GM21515 (cell line): ENCODE results near the gene PDCD2L.
"Not testable (repeated sequence)": the region's sequence is repeated elsewhere in the genome, so short reads cannot be mapped to it uniquely, and the experiment has no call there.

Experiments
- ATAC-seq: cut with Tn5 transposase; IDR thresholded peaks from one replicate; pipeline ENCODE4 v1.9.1; 2021; ENCODE audit not compliant: unreplicated experiment

The PDCD2L gene

DNA sequence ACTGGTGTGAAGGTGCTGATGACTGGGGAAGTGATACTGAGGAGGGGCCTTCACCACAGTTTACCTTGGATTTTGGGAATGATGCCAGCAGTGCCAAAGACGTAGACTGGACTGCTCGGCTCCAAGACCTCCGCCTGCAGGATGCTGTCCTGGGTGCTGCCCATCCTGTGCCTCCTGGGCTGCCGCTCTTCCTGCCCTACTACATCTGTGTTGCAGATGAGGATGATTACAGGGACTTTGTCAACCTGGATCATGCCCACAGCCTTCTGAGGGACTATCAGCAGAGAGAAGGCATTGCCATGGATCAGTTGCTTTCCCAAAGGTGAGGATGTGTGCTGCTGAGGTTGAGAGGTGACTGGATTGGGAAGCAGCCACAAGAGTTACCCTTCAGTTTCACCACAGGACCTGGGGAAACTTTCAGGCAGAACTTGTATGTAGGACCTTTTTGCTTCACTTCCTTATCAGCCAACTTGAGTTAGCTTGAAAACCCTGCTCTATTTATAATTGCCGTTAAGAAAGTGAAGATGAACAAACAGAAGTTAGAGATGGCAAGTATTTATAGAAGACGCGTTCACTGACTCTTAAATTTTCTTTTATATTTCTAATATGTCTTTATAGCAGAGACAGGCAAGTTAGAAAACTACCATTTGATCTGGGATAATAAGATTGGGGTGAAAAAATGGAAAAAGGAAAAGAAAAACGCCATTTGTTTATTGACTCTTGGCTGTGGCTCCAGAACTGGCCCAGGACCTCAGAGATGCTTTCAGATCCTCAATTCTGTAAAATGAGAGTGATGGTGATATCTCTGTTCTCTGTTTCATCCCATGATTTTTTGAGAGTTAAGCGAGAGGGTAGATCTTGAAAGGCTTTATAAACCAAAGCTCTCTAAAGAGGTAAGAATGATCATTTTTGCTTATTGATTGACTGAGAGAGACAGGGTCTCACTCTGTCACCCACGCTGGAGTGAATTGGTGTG lies 5.3 kb downstream of the PDCD2L start:
- ATAC-seq: peak; percentile 53

- no peak for ATAC-seq
Measured at GRCh38 chr19:34411216-34411615, 7.0 kb downstream of the PDCD2L start.

- ATAC-seq: no peak
Measured at GRCh38 chr19:34416021-34416545, 11.9 kb downstream of the PDCD2L start.

DNA sequence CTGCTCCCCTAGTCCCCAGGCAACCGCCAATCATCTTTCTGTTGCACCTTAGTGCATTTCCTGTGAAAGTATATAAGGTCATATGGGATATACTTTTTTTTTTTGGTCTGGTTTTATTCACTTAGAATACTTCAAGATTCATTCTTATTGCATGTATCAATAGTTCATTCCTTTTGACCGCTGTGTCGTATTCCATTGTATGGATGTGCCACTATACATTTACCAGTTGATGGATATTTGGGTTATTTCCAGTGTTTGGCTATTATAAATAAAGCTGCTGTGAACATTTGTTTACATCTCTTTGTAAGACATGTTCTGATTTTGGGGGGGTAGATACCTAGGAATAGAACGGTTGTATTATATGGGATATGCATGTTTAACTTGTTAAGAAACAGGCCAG lies 14.1 kb downstream of the PDCD2L start:
- ATAC-seq: no peak

- no peak for ATAC-seq
Measured at GRCh38 chr19:34426096-34426661, 22.0 kb downstream of the PDCD2L start.

DNA sequence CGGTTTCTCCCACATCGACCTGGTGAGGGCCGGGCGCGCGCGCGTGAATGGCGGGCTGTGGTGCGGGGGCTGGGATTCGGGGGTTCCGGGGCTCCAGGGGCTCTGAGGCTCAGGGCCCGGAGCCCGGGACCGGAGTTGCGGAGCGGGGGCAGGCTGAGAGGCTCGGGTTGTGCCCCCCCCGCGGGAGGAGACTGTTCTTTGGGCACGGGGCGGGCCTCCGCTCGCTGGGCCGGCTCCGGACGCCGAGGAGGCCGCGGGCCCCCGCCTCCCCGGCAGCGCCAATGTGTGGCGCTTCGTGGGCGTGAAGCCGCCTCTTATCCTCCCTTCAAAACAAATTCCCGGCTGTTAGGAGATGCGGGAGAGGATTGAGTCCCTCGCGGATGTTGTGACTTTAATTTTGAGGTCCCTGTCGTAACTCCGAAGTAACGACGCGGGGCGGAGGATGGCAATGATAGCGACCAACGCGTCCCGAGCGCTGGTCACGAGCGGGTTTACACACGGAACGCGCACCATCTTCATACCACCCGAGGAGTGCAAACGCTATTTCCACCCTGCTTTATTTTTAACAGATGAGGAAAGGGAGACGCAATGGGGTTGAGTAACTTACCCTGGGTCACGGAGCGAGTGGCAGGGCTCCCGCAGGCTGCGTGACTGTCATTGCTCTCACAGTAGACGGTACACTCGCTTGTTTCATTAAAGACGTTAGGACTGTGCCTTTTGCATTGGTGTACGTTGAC lies 24.5 kb downstream of the PDCD2L start:
- ATAC-seq: peak; percentile 39

GRCh38 chr19:34429553-34429952 lies 25.4 kb downstream of the PDCD2L start:
- ATAC-seq: no peak

DNA sequence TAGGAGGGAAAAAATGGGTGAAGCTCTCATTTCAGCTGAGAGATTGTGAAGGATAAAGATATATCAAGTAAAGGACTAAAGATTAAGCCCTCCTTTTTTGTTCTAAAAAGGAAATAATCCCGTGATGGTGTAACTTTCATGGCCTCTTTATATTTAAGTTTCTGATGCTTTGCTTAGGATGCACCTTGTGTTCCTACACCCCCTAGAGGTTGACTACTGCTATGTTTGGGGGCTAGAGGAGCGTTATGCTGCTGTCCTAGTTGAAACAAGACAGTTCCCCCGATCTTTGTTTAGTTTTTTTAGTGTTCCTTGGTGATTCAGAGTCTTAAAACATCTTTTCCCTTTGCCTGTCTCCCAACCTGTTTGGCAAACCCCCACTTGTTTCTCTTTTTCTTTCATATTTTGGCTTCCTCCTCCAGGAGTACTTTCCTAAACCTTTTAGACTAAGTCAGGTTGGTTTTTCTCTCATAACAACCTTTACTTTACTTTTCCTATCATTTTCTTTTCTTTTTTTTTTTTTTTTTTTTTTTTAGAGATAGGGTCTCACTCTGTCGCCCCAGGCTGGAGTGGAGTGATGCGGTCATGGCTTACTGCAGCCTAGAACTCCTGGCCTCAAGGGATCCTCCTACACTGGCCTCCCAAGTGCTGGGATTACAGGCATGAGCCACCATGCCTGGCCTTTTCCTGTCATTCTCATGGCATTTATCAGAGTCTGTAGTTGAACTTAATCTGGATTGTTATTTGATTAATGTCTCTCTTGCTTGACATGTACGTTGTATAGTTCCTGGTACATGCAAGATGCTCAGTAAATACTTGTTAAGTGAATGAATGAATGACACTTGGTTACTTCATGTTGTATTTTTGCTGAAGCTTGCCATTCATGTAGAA lies 26.8 kb downstream of the PDCD2L start:
- ATAC-seq: peak; percentile 47

DNA sequence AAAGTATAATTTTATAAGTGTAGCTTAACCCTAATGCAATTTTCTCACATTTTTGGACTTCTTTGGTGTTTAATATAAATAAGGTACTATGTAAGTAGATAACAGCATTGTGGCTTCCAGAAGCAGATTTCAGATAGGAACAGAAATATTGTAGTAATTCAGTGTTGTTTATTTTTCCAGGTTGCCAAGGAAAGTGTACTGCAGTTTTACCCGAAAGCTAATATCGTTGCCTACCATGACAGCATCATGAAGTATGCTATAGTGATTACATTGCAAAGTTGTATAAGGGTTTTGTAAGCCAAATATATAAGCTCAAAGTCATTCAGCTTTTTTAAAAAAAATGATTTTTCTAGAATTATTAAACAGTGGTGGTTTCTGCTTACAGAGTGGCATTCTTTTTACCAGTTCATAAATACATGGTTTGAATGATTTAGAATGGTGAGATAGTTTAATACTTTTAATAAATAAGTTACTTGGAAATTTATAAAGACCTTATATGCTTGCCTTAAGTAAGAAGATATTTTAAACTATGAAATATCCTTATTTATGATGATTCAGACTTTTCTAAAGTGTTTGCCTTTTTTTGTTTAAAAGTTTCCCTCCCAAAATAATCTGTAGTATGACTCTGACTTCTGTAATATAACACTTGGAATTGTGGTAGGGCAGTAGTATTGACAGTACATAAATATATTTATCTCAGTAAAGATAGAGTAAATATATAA lies 27.6 kb downstream of the PDCD2L start:
- no peak for ATAC-seq

DNA sequence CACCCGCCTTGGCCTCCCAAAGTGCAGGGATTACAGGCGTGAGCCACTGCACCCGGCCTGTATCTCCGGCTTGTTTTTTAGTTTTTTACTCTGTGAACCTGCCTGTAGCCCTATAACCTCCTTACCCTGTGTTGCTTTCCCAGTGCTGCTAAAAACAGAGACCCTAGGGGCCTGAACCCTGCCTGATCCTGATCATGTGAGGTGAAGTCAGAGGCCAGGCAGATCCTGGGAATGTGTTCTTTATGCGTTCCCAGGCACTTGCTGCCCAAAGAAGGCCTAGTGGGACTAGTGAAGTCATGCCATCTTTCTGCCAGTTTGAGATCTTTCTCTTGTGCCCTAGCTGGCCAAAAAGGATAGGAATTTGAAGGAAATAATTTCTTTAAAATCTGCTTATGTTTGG lies 28.6 kb downstream of the PDCD2L start:
- no peak for ATAC-seq

DNA sequence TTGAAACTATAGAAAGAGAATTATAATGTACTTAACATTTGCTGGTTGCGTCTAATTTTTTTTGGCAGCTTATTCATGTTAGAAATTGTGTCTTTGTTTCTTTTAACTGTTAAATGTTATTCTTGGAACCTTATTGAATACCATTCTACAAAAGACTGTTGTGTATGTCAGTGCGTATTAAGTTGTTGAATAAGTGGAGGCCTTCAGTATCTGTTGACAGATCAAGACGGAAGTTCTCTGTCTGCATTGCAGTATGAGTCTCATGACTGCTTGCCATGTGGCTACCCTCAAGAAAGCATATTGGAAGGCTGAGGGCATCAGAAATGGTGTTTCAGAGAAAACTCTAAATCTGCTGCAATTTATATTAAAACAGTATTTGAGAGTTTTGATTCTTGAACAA lies 32.5 kb downstream of the PDCD2L start:
- no peak for ATAC-seq

- no peak for ATAC-seq
Measured at GRCh38 chr19:34448191-34448590, 44.0 kb downstream of the PDCD2L start.

DNA sequence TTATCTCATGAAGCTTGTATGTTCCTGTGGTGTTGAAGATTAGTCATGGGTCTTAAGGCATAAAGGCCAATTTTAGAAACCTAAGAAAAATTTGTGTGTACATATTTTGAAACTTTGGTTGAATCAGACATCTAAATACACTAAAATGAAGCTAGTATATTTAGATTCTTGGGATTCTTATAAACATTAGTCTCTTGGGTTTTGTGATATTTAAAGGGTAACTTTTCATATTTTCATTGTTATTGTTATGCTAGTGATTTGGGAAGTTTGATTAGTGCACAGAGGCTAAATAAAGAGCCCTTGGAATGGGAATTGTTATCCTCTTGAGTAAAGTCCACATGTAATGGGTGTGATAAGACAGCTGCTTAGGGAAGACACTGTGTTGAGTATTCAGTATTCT lies 48.5 kb downstream of the PDCD2L start:
- no peak for ATAC-seq

- no peak for ATAC-seq
Measured at GRCh38 chr19:34454091-34454490, 49.9 kb downstream of the PDCD2L start.

GRCh38 chr19:34454685-34455084 lies 50.5 kb downstream of the PDCD2L start:
- no peak for ATAC-seq

DNA sequence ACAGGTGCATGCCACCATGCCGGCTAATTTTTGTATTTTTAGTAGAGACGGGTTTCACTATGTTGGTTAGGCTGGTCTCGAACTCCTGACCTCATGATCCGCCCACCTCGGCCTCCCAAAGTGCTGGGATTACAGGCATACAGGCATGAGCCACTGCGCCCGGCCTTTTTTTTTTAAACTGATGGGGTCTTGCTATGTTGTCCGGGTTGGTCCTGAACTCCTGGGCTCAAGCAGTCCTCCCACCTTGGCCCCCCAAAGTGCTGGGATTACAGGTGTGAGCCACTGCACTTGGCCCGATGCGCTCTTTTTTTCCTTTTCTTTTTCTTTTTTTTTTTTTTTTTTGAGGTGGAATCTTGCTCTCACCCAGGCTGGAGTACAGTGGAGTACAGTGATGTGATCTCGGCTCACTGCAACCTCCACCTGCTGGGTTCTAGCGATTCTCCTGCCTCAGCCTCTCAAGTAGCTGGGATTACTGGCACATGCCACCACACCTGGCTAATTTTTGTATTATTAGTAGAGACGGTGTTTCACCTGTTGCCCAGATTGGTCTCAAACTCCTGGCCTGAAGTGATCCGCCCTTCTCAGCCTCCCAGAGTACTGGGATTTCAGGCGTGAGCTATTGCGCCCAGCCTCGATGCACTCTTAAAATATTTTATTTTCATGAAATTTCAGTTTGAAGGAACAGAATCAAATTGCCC lies 51.7 kb downstream of the PDCD2L start:
- not testable (repeated sequence) for ATAC-seq

DNA sequence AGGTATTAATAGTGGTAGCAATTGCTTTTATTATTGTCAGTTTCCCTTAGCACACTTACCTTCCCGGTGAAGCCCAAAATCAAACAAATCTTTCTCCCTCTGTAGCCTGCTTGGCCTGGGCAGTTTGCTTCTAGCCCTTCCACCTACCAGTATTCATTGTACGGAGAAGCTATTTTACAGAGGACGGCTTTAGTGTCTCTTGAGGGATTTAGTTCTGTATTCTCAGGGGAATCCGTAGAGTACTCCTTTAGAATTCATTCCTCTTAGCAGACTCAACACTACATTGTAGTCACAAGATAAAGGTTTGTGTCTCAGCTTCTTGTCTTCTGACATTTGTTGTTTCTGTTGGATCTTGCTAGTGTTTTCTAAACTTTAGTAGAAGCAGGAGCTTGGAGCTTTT lies 53.2 kb downstream of the PDCD2L start:
- ATAC-seq: no peak

DNA sequence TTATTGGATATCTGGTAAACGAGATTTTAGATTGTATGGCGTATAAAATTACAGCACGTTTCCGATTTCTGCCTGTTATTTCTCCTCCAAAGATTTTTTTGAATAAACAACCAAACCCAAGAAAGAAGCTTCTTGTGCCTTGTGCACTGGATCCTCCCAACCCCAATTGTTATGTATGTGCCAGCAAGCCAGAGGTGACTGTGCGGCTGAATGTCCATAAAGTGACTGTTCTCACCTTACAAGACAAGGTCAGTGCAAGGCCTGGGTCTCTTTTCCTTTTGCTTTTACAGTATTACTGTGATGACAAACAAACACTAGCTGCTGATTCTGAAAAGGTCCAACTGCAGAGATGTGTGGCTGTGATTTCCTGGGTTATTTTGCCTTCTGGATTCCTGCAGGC lies 54.5 kb downstream of the PDCD2L start:
- no peak for ATAC-seq

- no peak for ATAC-seq
Measured at GRCh38 chr19:34459614-34460013, 55.4 kb downstream of the PDCD2L start.
